ENCODE results near the gene SETD7.

- TF ChIP-seq POLR2A (IDR thresholded peaks at IDR 0.05) (no peak), POLR2AphosphoS5 (IDR thresholded peaks at IDR 0.05; ENCODE audit: insufficient read depth in 1 of 2, low read depth in 1 of 2) (no peak)
- TF ChIP-seq, protein P1, sequence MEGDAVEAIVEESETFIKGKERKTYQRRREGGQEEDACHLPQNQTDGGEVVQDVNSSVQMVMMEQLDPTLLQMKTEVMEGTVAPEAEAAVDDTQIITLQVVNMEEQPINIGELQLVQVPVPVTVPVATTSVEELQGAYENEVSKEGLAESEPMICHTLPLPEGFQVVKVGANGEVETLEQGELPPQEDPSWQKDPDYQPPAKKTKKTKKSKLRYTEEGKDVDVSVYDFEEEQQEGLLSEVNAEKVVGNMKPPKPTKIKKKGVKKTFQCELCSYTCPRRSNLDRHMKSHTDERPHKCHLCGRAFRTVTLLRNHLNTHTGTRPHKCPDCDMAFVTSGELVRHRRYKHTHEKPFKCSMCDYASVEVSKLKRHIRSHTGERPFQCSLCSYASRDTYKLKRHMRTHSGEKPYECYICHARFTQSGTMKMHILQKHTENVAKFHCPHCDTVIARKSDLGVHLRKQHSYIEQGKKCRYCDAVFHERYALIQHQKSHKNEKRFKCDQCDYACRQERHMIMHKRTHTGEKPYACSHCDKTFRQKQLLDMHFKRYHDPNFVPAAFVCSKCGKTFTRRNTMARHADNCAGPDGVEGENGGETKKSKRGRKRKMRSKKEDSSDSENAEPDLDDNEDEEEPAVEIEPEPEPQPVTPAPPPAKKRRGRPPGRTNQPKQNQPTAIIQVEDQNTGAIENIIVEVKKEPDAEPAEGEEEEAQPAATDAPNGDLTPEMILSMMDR (IDR thresholded peaks at IDR 0.05) = no peak
These were observed 86.8 kb downstream of the SETD7 start for GRCh38 chr4:139469216-139469615.

Measured in vagina (tissue), 2 donors.